ENCODE measurements around the gene BAHCC1.

The BAHCC1 gene

GRCh38 chr17:81482673-81483072, 87.4 kb downstream of the BAHCC1 start:
- DNase-seq = no peak

- DNase-seq = no peak
These were observed 88.0 kb downstream of the BAHCC1 start for GRCh38 chr17:81483085-81483861.

- DNase-seq = no peak
These were observed 88.6 kb downstream of the BAHCC1 start for GRCh38 chr17:81483862-81484194.

GRCh38 chr17:81484195-81484979, 89.1 kb downstream of the BAHCC1 start:
- peak; percentile 26 for DNase-seq

- DNase-seq = no peak
These were observed 91.0 kb downstream of the BAHCC1 start for GRCh38 chr17:81486199-81486810.

GRCh38 chr17:81487089-81487486, 91.8 kb downstream of the BAHCC1 start:
- DNase-seq = no peak

- DNase-seq = no peak
These were observed 92.4 kb downstream of the BAHCC1 start for GRCh38 chr17:81487487-81488275.

- no peak for DNase-seq
These were observed 93.1 kb downstream of the BAHCC1 start for GRCh38 chr17:81488276-81488860.

GRCh38 chr17:81489012-81489997, 94.0 kb downstream of the BAHCC1 start:
- no peak for DNase-seq

- DNase-seq = no peak
These were observed 95.0 kb downstream of the BAHCC1 start for GRCh38 chr17:81489998-81490992.

- DNase-seq = no peak
These were observed 95.9 kb downstream of the BAHCC1 start for GRCh38 chr17:81491181-81491581.

GRCh38 chr17:81491761-81492160, 96.5 kb downstream of the BAHCC1 start:
- DNase-seq = no peak

- DNase-seq = no peak
These were observed 96.9 kb downstream of the BAHCC1 start for GRCh38 chr17:81492202-81492601.

GRCh38 chr17:81492706-81493105, 97.4 kb downstream of the BAHCC1 start:
- DNase-seq = no peak

GRCh38 chr17:81493198-81494038, 98.2 kb downstream of the BAHCC1 start:
- no peak for DNase-seq

- DNase-seq = no peak
These were observed 99.5 kb downstream of the BAHCC1 start for GRCh38 chr17:81494626-81495377.

GRCh38 chr17:81498953-81499600, 103.8 kb downstream of the BAHCC1 start:
- no peak for DNase-seq

- no peak for DNase-seq
These were observed 104.3 kb downstream of the BAHCC1 start for GRCh38 chr17:81499601-81499970.

All from NCI-H1048 (cell line).